Measurements from ENCODE around the gene IL1A.

IL1A gene

GRCh38 chr2:112805542-112805941, 21.2 kb upstream of the IL1A start:
- Histone ChIP-seq H3K36me3 (ENCODE audit: control insufficient read depth, insufficient read depth, low read length) (no peaks in the 10 kb centered on the region), H3K27ac (ENCODE audit: insufficient read depth, low read depth, low read length, poor library complexity, severe bottlenecking) (no peak overlapping the region), H3K27me3 (ENCODE audit: control insufficient read depth, insufficient read depth, low read length, poor library complexity, severe bottlenecking) (no peaks in the 10 kb centered on the region), H3K4me1 (ENCODE audit: control insufficient read depth, insufficient read depth, low read length) (no peaks in the 10 kb centered on the region), H3K9me3 (ENCODE audit: control insufficient read depth, low read length) (no peaks in the 10 kb centered on the region), H3K4me3 (ENCODE audit: insufficient read depth, low read depth, low read length) (no peak overlapping the region)
- WGBS, 2 experiments: 91% methylated on average over 11 of the region's 11 CpGs

- Histone ChIP-seq H3K36me3 (ENCODE audit: control insufficient read depth, insufficient read depth, low read length) (no peaks in the 10 kb centered on the region), H3K4me1 (ENCODE audit: control insufficient read depth, insufficient read depth, low read length) (no peaks in the 10 kb centered on the region), H3K27ac (ENCODE audit: insufficient read depth, low read depth, low read length, poor library complexity, severe bottlenecking) (no peak overlapping the region), H3K9me3 (ENCODE audit: control insufficient read depth, low read length) (no peaks in the 10 kb centered on the region), H3K4me3 (ENCODE audit: insufficient read depth, low read depth, low read length) (no peak overlapping the region), H3K27me3 (ENCODE audit: control insufficient read depth, insufficient read depth, low read length, poor library complexity, severe bottlenecking) (no peaks in the 10 kb centered on the region)
- 90 to 95% methylated on average over 3 to 5 of the region's 5 CpGs for WGBS, 2 experiments
Measured at GRCh38 chr2:112803691-112804521, 19.6 kb upstream of the IL1A start.

GRCh38 chr2:112800881-112801583, 16.7 kb upstream of the IL1A start:
- Histone ChIP-seq H3K27me3 (ENCODE audit: control insufficient read depth, insufficient read depth, low read length, poor library complexity, severe bottlenecking) (no peaks in the 10 kb centered on the region), H3K36me3 (ENCODE audit: control insufficient read depth, insufficient read depth, low read length) (no peaks in the 10 kb centered on the region), H3K9me3 (ENCODE audit: control insufficient read depth, low read length) (no peaks in the 10 kb centered on the region), H3K4me3 (ENCODE audit: insufficient read depth, low read depth, low read length) (no peak overlapping the region), H3K4me1 (ENCODE audit: control insufficient read depth, insufficient read depth, low read length) (no peaks in the 10 kb centered on the region), H3K27ac (ENCODE audit: insufficient read depth, low read depth, low read length, poor library complexity, severe bottlenecking) (no peak overlapping the region)
- WGBS, 2 experiments: 92 to 96% methylated on average over 4 of the region's 4 CpGs

- no peaks in the 10 kb centered on the region for H3K27me3 ChIP-seq (ENCODE audit: control insufficient read depth, insufficient read depth, low read length, poor library complexity, severe bottlenecking)
- H3K27ac ChIP-seq (ENCODE audit: insufficient read depth, low read depth, low read length, poor library complexity, severe bottlenecking): no peak overlapping the region
- 91 to 94% methylated on average over 8 of the region's 8 CpGs for WGBS, 2 experiments
- H3K4me3 ChIP-seq (ENCODE audit: insufficient read depth, low read depth, low read length): no peak overlapping the region
- H3K36me3 ChIP-seq (ENCODE audit: control insufficient read depth, insufficient read depth, low read length): no peaks in the 10 kb centered on the region
- H3K9me3 ChIP-seq (ENCODE audit: control insufficient read depth, low read length): no peaks in the 10 kb centered on the region
- H3K4me1 ChIP-seq (ENCODE audit: control insufficient read depth, insufficient read depth, low read length): no peaks in the 10 kb centered on the region
Measured at GRCh38 chr2:112798979-112799975, 15.0 kb upstream of the IL1A start.

- WGBS, 2 experiments: 0 to 9% methylated on average over 1 of the region's 1 CpG
- no peak overlapping the region for H3K4me3 ChIP-seq (ENCODE audit: insufficient read depth, low read depth, low read length)
- no peaks in the 10 kb centered on the region for H3K9me3 ChIP-seq (ENCODE audit: control insufficient read depth, low read length)
- H3K27me3 ChIP-seq (ENCODE audit: control insufficient read depth, insufficient read depth, low read length, poor library complexity, severe bottlenecking): no peaks in the 10 kb centered on the region
- H3K4me1 ChIP-seq (ENCODE audit: control insufficient read depth, insufficient read depth, low read length): no peaks in the 10 kb centered on the region
- no peak overlapping the region for H3K27ac ChIP-seq (ENCODE audit: insufficient read depth, low read depth, low read length, poor library complexity, severe bottlenecking)
- no peaks in the 10 kb centered on the region for H3K36me3 ChIP-seq (ENCODE audit: control insufficient read depth, insufficient read depth, low read length)
Measured at GRCh38 chr2:112796486-112796885, 12.2 kb upstream of the IL1A start.

- Histone ChIP-seq H3K27me3 (ENCODE audit: control insufficient read depth, insufficient read depth, low read length, poor library complexity, severe bottlenecking) (no peaks in the 10 kb centered on the region), H3K36me3 (ENCODE audit: control insufficient read depth, insufficient read depth, low read length) (no peaks in the 10 kb centered on the region), H3K4me3 (ENCODE audit: insufficient read depth, low read depth, low read length) (no peak overlapping the region), H3K9me3 (ENCODE audit: control insufficient read depth, low read length) (no peaks in the 10 kb centered on the region), H3K27ac (ENCODE audit: insufficient read depth, low read depth, low read length, poor library complexity, severe bottlenecking) (no peak overlapping the region), H3K4me1 (ENCODE audit: control insufficient read depth, insufficient read depth, low read length) (no peaks in the 10 kb centered on the region)
- 81 to 83% methylated on average over 1 of the region's 1 CpG for WGBS, 2 experiments
Measured at GRCh38 chr2:112795774-112796173, 11.5 kb upstream of the IL1A start.

- Histone ChIP-seq H3K4me3 (ENCODE audit: insufficient read depth, low read depth, low read length) (no peak overlapping the region), H3K4me1 (ENCODE audit: control insufficient read depth, insufficient read depth, low read length) (no peaks in the 10 kb centered on the region), H3K36me3 (ENCODE audit: control insufficient read depth, insufficient read depth, low read length) (no peaks in the 10 kb centered on the region), H3K9me3 (ENCODE audit: control insufficient read depth, low read length) (no peaks in the 10 kb centered on the region), H3K27me3 (ENCODE audit: control insufficient read depth, insufficient read depth, low read length, poor library complexity, severe bottlenecking) (no peaks in the 10 kb centered on the region), H3K27ac (ENCODE audit: insufficient read depth, low read depth, low read length, poor library complexity, severe bottlenecking) (no peak overlapping the region)
- WGBS, 2 experiments: 99% methylated on average over 3 of the region's 3 CpGs
Measured at GRCh38 chr2:112794841-112795240, 10.5 kb upstream of the IL1A start.

- Histone ChIP-seq H3K4me1 (ENCODE audit: control insufficient read depth, insufficient read depth, low read length) (no peaks in the 10 kb centered on the region), H3K9me3 (ENCODE audit: control insufficient read depth, low read length) (no peaks in the 10 kb centered on the region), H3K4me3 (ENCODE audit: insufficient read depth, low read depth, low read length) (no peak overlapping the region), H3K27ac (ENCODE audit: insufficient read depth, low read depth, low read length, poor library complexity, severe bottlenecking) (no peak overlapping the region), H3K27me3 (ENCODE audit: control insufficient read depth, insufficient read depth, low read length, poor library complexity, severe bottlenecking) (no peaks in the 10 kb centered on the region), H3K36me3 (ENCODE audit: control insufficient read depth, insufficient read depth, low read length) (no peaks in the 10 kb centered on the region)
- 95% methylated on average over 5 of the region's 5 CpGs for WGBS, 2 experiments
Measured at GRCh38 chr2:112794131-112794733, 9.9 kb upstream of the IL1A start.

- no peaks in the 10 kb centered on the region for H3K36me3 ChIP-seq (ENCODE audit: control insufficient read depth, insufficient read depth, low read length)
- no peak overlapping the region for H3K4me3 ChIP-seq (ENCODE audit: insufficient read depth, low read depth, low read length)
- no peaks in the 10 kb centered on the region for H3K4me1 ChIP-seq (ENCODE audit: control insufficient read depth, insufficient read depth, low read length)
- no peak overlapping the region for H3K27ac ChIP-seq (ENCODE audit: insufficient read depth, low read depth, low read length, poor library complexity, severe bottlenecking)
- WGBS, 2 experiments: 95 to 96% methylated on average over 3 of the region's 3 CpGs
- H3K27me3 ChIP-seq (ENCODE audit: control insufficient read depth, insufficient read depth, low read length, poor library complexity, severe bottlenecking): no peaks in the 10 kb centered on the region
- H3K9me3 ChIP-seq (ENCODE audit: control insufficient read depth, low read length): no peaks in the 10 kb centered on the region
Measured at GRCh38 chr2:112793449-112793978, 9.2 kb upstream of the IL1A start.
